Gastroesophageal sphincter (tissue), 4 donors: ENCODE data around the gene UBAC2. TPM values are rescaled to one million over a fixed set of nuclear protein-coding genes. Genes with fewer than 3 reads are reported as not detected.

ENCODE experiments used
- ATAC-seq: fragments of 150-250 bp; one replicate; pipeline ENCODE4 v1.9.1; 2016; ENCODE audit warnings: mild to moderate bottlenecking, moderate library complexity
- H3K27ac ChIP-seq, 4 donors: fragments of 200-600 bp; sonication (generic) in 3 of 4; 1 replicate in 3 of 4; 2 replicates in 1 of 4; pipeline ENCODE4 v1.5.1; 2016 to 2019
- H3K27me3 ChIP-seq: fragments of 200-600 bp; sonication (generic); one replicate; pipeline ENCODE4 v1.5.1; 2019
- H3K36me3 ChIP-seq, 2 donors: fragments of 200-600 bp; sonication (generic); one replicate each; pipeline ENCODE4 v1.5.1; 2019; ENCODE audit warnings: control low read depth in 1 of 2
- H3K4me1 ChIP-seq, 3 donors: fragments of 200-600 bp; sonication (generic); 1 replicate in 2 of 3; 2 replicates in 1 of 3; pipeline ENCODE4 v1.5.1; 2016 to 2019; ENCODE audit warnings: control low read depth in 2 of 3
- H3K4me3 ChIP-seq, 2 donors: fragments of 200-600 bp; sonication (generic); one replicate each; pipeline ENCODE4 v1.5.1; 2019; ENCODE audit warnings: mild to moderate bottlenecking in 1 of 2, moderate library complexity in 1 of 2
- H3K9me3 ChIP-seq, 3 donors: fragments of 200-600 bp; sonication (generic); one replicate each; pipeline ENCODE4 v1.5.1; 2017 to 2019; ENCODE audit warnings: control low read depth in 2 of 3
- CTCF ChIP-seq, 4 experiments: fragments of 200-600 bp in 2 of 4; fragments of 450-650 bp in 2 of 4; sonication (generic) in 1 of 4; IDR thresholded peaks; one replicate each; pipeline ENCODE4 v1.5.1; 2017 to 2019; ENCODE audit warnings: antibody characterized with exemption in 4 of 4, mild to moderate bottlenecking in 2 of 4, moderate library complexity in 2 of 4
- EP300 ChIP-seq: sonication (generic); formaldehyde crosslinking; IDR thresholded peaks from one replicate; pipeline ENCODE4 v1.6.1; 2017; ENCODE audit warnings: antibody characterized with exemption, mild to moderate bottlenecking
- POLR2A ChIP-seq, 2 donors: fragments of 450-650 bp; IDR thresholded peaks; one replicate each; pipeline ENCODE4 v1.6.1; 2017; ENCODE audit warnings: antibody characterized with exemption in 2 of 2, mild to moderate bottlenecking in 2 of 2, moderate library complexity in 1 of 2
- POLR2AphosphoS5 ChIP-seq: sonication (generic); formaldehyde crosslinking; IDR thresholded peaks from one replicate; pipeline ENCODE4 v1.6.1; 2017; ENCODE audit warnings: antibody characterized with exemption
- WGBS, 2 donors: methylation state at CpG; one replicate each; pipeline ENCODE4 v1.1.5; 2018; ENCODE audit warnings: low coverage in 1 of 2; 5-methylcytosine and 5-hydroxymethylcytosine counted together
- total RNA-seq, 4 donors: library from RNA; depleted of rRNA; stranded (reverse); fragments of >200 nt; gene quantifications; one replicate each; pipeline ENCODE4 v1.1.0, GENCODE V29; 2016

The UBAC2 gene
- total RNA-seq, 4 donors from 2014 or later = 45.0 to 59.6 (median 52.2) TPM

DNA sequence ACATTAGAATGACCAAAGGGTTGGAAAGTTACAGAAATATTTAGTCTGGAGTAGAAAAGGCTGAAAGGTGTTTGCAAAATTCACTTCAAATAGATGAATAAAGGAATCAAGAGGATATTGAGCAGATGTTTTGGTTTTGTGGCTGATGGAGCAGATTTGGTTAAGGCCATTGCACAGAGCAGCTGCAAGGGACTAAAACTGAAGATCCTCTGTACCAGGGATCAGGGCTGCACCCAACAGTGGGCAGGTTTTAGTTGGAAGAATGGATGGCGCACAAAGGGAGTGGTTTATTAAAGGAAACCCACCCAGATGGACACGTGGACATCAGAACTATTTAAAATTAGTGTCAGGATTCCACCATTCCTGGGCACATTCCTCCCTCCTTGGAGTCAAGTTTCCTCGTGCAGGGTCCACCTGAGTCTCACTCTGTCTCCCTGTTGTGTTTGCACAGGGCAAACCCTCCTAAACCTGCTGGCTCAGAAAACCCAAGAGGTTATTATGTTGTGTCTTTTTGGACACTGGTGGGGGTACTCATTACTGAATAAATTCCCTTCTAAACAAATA is 9.2 kb upstream of the UBAC2 start:
- TF ChIP-seq POLR2AphosphoS5 (no peak), POLR2A (IDR thresholded peaks at IDR 0.05) (no peak)
- 34 to 40% methylated on average over 1 to 2 of the region's 3 CpGs for WGBS, 2 donors
- Histone ChIP-seq H3K27me3 (no peaks in the 10 kb centered on the region), H3K4me3 (no peak overlapping the region), H3K36me3 (no peaks in the 10 kb centered on the region), H3K27ac (peak overlapping the region in 1 of 4 donors; percentile 33), H3K9me3 (no peaks in the 10 kb centered on the region), H3K4me1 (peaks cover 0 to 33% (median 0%) of the 10 kb centered on the region in 3 donors)
- no peak for ATAC-seq

- peak overlapping the region in 1 of 4 donors; percentile 33 for H3K27ac ChIP-seq
Measured at GRCh38 chr13:99191900-99192399, 8.7 kb upstream of the UBAC2 start.

GRCh38 chr13:99192480-99192879 is 8.2 kb upstream of the UBAC2 start:
- no peaks in the 10 kb centered on the region for H3K27me3 ChIP-seq
- no peaks in the 10 kb centered on the region for H3K9me3 ChIP-seq
- no peak overlapping the region for H3K4me3 ChIP-seq
- TF ChIP-seq POLR2A (IDR thresholded peaks at IDR 0.05) (no peak), EP300 (no peak), POLR2AphosphoS5 (no peak), CTCF (IDR thresholded peaks at IDR 0.05) (no peak)
- no peaks in the 10 kb centered on the region for H3K36me3 ChIP-seq
- H3K27ac ChIP-seq = no peak overlapping the region
- peaks cover 0 to 33% (median 0%) of the 10 kb centered on the region in 3 donors for H3K4me1 ChIP-seq
- ATAC-seq = no peak

More at GRCh38 chr13:99191900-99192399, 8.7 kb upstream of the UBAC2 start:
- Histone ChIP-seq H3K4me3 (no peak overlapping the region), H3K27me3 (no peaks in the 10 kb centered on the region), H3K36me3 (no peaks in the 10 kb centered on the region), H3K9me3 (no peaks in the 10 kb centered on the region), H3K4me1 (peaks cover 0 to 33% (median 0%) of the 10 kb centered on the region in 3 donors)
- TF ChIP-seq CTCF (IDR thresholded peaks at IDR 0.05) (no peak), EP300 (no peak)
- WGBS, 2 donors = 75 to 80% methylated on average over 1 to 2 of the region's 7 CpGs
- ATAC-seq = no peak

DNA sequence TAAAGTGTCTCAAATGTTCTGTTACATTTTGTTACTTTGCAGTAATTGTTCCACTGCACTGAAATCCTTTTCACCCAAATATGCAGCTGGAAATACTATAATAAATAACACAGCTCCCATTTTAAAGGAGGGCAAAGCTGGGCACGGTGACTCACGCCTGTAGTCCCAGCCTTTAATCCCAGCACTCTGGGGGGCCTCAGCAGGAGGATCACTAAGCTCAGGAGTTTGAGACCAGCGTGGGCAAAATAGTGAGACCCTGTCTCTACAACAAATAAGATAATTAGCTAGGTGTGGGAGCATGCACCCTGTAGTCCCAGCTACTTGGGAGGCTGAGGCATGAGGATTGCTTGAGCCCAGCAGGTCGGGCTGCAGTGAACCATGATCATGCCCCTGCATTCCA is 7.5 kb upstream of the UBAC2 start:
- no peak for TF ChIP-seq EP300
- TF ChIP-seq POLR2AphosphoS5 = no peak
- no peak for TF ChIP-seq CTCF (IDR thresholded peaks at IDR 0.05)
- TF ChIP-seq POLR2A (IDR thresholded peaks at IDR 0.05) = no peak
- no peaks in the 10 kb centered on the region for H3K27me3 ChIP-seq

DNA sequence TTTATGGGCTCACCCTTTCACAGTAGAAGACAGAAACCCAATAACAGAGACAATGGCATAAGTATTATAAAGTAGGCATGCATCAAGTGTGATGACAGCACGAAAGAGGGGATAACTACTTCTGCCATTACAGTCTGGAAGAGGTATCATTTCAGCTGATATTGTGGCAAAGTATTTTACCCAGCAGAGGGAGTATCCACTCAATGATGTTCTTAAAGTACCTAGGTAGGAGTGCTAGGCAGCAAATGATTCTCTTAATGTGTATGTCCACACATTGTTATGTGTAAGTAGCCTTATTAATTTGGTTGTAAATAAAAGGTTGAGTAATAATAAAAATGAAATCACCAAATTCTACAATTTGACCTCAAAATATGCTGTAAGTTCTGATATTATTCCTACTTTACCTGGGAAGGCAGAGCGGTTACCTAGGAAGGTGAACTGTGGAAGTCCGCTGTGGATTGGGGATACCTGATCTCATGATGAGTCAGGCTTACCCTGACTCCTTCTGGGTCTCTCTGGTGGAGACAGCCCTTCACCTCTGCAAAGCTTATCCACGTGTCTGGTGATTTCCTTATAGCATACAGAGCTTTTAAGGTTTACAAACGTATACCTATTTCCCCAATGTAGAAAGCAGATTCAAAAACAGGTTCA is 4.1 kb upstream of the UBAC2 start:
- ATAC-seq = no peak
- Histone ChIP-seq H3K27me3 (no peaks in the 10 kb centered on the region), H3K4me1 (peaks cover 0 to 11% (median 0%) of the 10 kb centered on the region in 3 donors), H3K27ac (no peak overlapping the region), H3K9me3 (no peaks in the 10 kb centered on the region), H3K4me3 (no peak overlapping the region), H3K36me3 (no peaks in the 10 kb centered on the region)
- no peak for TF ChIP-seq EP300
- no peak for TF ChIP-seq CTCF (IDR thresholded peaks at IDR 0.05)
- no peak for TF ChIP-seq POLR2AphosphoS5
- no peak for TF ChIP-seq POLR2A (IDR thresholded peaks at IDR 0.05)
- WGBS, 2 donors = 83 to 88% methylated on average over 1 to 5 of the region's 5 CpGs

More for the DNA sequence above, 7.5 kb upstream of the UBAC2 start:
- Histone ChIP-seq H3K4me1 (peaks cover 0 to 33% (median 0%) of the 10 kb centered on the region in 3 donors), H3K9me3 (no peaks in the 10 kb centered on the region), H3K4me3 (no peak overlapping the region), H3K27ac (no peak overlapping the region), H3K36me3 (no peaks in the 10 kb centered on the region)
- WGBS, 2 donors = 87% methylated on average over 4 of the region's 4 CpGs; no CpG with 5 or more reads in 1 of the 2 donors
- ATAC-seq = no peak
